GM20431 (cell line): ENCODE results near the gene CACNA2D3.
"Not testable (repeated sequence)": the region's sequence is repeated elsewhere in the genome, so short reads cannot be mapped to it uniquely, and the experiment has no call there.

Experiments
- in situ Hi-C: fragments of 300-500 bp; cut with MseI, MboI; formaldehyde crosslinking; loops from one replicate; pipeline ENCODE4 v1.15.0; 2020; ENCODE audit warnings: low sequenced_read_pairs; ENCODE audit not compliant: unreplicated experiment

The CACNA2D3 gene

DNA sequence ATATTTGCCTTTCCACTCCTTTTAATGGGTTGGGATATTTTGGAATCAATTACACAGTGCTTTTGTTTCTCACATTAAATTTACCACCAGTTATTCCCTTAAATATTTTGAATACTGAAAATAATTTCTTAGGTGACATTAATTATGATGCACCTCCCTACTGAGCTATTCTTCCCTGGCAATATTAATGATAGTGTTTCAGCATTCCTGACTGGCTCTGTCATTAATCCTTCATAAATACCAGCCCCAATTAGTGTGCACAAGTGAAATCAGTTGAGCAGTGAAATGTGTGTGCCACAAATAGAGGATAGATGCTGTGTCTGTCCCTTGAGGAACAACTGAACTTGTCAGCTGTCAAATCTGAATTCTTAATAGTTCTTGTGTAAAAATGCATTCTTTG is 304.0 kb downstream of the CACNA2D3 start:
- in situ Hi-C loops, result no loop called here

GRCh38 chr3:54427501-54427900 is 305.1 kb downstream of the CACNA2D3 start:
- in situ Hi-C loops, result no loop called here

DNA sequence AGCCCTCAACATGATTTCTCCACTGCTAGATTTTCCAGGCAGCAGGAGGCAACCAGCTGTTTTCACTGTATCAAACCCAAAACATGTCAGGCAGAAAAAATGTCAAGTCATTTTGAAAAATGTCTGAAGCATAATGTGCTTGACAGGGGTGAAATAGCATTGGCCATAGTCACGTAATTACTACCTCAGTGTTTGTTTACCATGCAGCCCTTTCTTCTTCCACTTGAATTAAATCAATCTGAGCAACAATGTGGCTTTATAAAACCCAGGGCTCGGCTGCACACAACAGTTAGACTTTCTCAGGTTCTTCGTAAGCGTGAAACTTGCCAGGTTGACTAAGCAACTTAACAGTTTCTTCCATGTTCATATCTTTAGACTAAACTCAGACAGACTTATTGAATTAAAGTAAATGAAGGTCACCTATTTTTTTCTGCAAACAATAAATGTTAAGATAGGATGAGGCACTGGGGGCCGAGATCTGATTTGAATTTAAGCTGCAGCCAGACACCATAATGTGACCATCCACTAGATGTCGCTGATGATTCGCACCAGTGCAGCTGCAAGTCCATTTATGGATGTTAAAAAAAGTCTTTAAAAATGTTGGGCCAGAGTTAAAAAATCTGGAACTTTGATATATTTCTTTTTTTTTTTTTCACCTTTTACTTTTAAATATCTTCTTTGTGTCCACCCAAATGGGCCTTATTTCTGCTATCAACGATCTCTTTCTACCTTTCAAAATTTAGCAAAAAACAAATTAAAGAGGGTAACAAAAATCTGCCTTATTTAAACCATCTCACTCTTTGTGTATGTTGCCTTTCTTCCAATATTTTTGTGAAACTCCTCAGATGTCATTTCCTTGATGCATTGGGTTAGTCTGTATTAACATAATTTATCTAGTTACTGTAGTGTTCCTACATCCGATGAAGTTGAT is 305.9 kb downstream of the CACNA2D3 start:
- in situ Hi-C loops, result no loop called here

DNA sequence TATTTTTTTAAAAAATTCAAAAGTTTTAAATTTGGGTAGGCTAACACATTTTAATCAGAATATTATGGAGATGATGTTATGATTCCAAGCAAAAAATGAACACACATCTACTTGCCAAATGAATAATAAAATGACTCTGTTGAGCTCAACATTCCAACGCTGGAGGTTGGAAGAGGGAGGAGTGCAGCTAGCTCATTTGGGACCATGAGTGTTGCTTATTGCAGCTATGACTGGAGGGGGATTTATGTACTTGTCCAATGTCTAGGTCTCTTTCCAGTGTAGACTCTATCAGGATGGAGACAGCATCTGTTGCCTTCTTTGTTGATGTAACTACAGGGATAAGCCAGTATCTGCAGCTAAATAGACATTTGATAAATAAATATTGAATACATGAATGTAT is 310.6 kb downstream of the CACNA2D3 start:
- in situ Hi-C loops, result no loop called here

- in situ Hi-C loops, result no loop called here
These were observed 311.5 kb downstream of the CACNA2D3 start for GRCh38 chr3:54433846-54434245.

GRCh38 chr3:54434756-54435155 is 312.4 kb downstream of the CACNA2D3 start:
- in situ Hi-C loops, result no loop called here

DNA sequence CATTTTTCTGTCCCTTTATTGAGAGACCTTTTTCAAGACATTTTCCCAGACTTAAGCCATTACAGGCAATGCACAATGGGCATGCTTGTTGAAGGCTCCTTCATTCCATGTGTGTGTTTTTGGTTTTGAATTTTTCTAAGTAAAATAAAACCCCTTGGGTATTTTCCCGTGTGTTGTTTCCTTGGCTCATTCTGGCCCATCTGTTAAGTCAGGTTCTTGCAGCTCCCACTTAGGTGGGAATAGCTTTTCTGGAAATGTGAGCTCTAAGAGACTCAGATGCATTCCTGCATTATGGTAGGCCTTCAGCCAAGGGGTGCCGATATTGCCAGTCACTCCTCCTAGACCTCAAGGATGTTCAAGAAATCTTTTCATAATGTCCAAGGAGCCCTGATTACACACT is 314.9 kb downstream of the CACNA2D3 start:
- in situ Hi-C loops, result no loop called here

GRCh38 chr3:54443561-54444161 is 321.3 kb downstream of the CACNA2D3 start:
- in situ Hi-C loops, result no loop called here

DNA sequence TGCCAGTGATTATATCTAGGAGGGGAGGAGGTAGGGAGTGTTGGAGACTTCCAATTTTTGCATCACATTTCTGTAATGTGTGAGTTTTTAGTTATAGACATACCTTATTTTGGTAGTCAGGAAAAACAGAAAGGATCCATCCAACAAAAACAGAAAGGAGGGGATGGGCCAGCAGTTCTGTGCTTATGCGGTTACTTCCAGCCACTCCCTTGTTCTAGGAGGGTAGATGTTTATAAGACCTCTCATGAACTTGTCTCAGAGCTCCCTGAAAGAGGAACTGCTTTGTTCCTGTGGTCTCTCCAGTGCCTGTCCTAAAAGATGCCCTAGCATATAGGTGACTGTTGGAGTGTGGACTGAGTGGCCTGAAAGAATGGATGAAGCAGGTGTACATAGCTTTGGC is 323.3 kb downstream of the CACNA2D3 start:
- in situ Hi-C loops, result no loop called here

GRCh38 chr3:54447427-54447826 is 325.1 kb downstream of the CACNA2D3 start:
- in situ Hi-C loops, result no loop called here

DNA sequence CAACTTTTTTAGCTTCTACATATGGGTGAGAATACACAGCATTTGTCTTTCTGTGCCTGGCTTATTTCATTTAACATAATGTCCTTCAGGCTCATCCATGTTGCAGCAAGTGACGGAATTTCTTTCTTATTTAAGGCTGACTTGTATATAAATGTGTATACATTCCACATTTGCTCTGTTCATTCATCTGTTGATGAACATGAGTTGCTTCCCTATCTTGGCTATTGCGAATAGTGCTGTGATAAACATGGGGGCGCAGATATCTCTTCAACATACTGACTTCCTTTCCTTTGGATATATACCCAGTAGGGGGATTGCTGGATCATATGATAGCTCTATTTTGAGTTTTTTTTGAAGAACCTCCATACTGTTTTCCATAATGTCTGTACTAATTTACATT is 332.5 kb downstream of the CACNA2D3 start:
- in situ Hi-C loops, result no loop called here

DNA sequence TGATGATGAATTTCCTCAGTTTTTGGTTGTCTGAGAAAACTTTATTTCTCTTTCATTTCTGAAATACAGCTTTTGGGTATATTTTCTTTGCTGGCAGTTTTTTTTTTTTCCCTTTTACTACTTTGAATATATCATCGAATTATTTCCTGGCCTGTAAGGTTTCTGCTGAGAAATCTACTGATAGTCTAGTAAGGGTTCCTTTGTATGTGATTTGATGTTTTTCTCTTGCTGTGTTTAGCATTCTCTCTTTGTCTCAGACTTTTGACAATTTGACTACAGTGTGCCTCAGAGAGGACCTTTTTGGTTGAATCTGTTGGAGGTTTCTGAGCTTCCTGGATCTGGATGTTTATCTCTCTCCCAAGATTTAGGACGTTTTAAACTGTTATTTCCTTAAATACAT is 336.0 kb downstream of the CACNA2D3 start:
- in situ Hi-C loops, result no loop called here

GRCh38 chr3:54464554-54464953 is 342.2 kb downstream of the CACNA2D3 start:
- in situ Hi-C loops, result not testable (repeated sequence)

- in situ Hi-C loops, result no loop called here
These were observed 354.5 kb downstream of the CACNA2D3 start for GRCh38 chr3:54476891-54477290.

GRCh38 chr3:54481606-54482365 is 359.4 kb downstream of the CACNA2D3 start:
- in situ Hi-C loops, result no loop called here

GRCh38 chr3:54484334-54484733 is 362.0 kb downstream of the CACNA2D3 start:
- in situ Hi-C loops, result no loop called here

DNA sequence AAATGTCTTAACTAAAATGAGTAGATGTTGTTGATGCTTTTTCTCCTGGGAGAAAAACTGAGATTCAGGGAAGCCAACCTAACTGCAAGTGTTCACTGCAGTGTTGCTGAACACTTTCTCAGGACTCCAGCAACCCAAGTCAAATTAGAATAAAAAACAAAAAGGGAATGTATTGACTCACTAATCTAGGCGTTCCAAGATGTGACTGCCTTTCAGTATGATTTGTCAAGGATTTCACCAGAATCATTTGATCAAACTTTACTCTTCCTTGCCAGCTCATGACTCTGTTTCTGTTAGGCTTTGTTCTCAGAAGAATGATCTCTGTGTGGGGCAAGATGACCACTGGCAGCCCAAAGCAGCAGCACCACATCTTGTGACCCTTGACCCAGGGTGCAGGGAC is 364.0 kb downstream of the CACNA2D3 start:
- in situ Hi-C loops, result no loop called here

DNA sequence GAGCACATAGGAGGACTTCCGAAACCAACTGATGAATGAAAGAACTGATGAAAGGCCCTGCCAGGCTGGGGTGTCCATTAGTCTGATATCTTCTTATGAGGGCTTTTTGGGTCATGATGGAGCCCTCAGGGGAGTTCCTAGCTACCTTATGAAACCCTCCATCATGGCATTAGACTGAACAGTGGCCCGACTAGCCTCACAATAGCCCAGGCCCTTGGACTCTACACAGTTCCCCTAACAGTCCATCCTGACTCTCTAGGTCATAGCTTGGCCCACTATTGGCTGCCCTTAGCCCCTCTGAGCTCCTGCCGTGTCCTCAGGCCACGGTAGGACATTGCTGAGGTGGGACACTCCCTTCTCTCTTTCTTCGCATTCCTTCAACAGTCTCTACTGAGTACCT is 365.9 kb downstream of the CACNA2D3 start:
- in situ Hi-C loops, result no loop called here

DNA sequence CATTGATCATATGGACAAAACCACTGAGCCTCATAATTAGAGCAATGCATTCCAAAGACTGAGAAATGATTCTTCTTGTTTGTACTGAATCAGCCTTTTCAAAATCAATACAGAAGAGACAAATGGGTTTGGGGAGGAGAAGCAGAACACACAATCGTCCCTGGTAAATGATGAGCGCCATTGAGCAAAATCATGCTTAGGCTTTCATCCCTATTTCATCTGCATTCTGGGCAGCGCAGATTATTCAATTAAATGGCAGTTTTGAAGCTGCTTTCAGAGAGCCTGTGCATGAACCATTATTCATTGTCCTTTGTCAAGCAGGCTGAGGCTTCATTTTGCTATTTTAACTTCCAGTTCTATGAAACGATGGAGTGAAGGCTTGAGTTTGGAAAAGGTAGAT is 371.9 kb downstream of the CACNA2D3 start:
- in situ Hi-C loops, result no loop called here

GRCh38 chr3:54506603-54507002 is 384.3 kb downstream of the CACNA2D3 start:
- in situ Hi-C loops, result no loop called here
